Stimulated activated CD4-positive, alpha-beta T cell treated with anti-CD3 and anti-CD28 coated beads, Interleukin-15, amount 100 ng/mL, for 24 hours (primary cell): ENCODE data around the gene RRBP1.

Source experiments
- DNase-seq: peaks from one replicate; pipeline ENCODE4 v3.0.0-alpha.2; 2020

RRBP1 gene, protein sequence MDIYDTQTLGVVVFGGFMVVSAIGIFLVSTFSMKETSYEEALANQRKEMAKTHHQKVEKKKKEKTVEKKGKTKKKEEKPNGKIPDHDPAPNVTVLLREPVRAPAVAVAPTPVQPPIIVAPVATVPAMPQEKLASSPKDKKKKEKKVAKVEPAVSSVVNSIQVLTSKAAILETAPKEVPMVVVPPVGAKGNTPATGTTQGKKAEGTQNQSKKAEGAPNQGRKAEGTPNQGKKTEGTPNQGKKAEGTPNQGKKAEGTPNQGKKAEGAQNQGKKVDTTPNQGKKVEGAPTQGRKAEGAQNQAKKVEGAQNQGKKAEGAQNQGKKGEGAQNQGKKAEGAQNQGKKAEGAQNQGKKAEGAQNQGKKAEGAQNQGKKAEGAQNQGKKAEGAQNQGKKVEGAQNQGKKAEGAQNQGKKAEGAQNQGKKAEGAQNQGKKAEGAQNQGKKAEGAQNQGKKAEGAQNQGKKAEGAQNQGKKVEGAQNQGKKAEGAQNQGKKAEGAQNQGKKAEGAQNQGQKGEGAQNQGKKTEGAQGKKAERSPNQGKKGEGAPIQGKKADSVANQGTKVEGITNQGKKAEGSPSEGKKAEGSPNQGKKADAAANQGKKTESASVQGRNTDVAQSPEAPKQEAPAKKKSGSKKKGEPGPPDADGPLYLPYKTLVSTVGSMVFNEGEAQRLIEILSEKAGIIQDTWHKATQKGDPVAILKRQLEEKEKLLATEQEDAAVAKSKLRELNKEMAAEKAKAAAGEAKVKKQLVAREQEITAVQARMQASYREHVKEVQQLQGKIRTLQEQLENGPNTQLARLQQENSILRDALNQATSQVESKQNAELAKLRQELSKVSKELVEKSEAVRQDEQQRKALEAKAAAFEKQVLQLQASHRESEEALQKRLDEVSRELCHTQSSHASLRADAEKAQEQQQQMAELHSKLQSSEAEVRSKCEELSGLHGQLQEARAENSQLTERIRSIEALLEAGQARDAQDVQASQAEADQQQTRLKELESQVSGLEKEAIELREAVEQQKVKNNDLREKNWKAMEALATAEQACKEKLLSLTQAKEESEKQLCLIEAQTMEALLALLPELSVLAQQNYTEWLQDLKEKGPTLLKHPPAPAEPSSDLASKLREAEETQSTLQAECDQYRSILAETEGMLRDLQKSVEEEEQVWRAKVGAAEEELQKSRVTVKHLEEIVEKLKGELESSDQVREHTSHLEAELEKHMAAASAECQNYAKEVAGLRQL (N-terminal part only)

DNA sequence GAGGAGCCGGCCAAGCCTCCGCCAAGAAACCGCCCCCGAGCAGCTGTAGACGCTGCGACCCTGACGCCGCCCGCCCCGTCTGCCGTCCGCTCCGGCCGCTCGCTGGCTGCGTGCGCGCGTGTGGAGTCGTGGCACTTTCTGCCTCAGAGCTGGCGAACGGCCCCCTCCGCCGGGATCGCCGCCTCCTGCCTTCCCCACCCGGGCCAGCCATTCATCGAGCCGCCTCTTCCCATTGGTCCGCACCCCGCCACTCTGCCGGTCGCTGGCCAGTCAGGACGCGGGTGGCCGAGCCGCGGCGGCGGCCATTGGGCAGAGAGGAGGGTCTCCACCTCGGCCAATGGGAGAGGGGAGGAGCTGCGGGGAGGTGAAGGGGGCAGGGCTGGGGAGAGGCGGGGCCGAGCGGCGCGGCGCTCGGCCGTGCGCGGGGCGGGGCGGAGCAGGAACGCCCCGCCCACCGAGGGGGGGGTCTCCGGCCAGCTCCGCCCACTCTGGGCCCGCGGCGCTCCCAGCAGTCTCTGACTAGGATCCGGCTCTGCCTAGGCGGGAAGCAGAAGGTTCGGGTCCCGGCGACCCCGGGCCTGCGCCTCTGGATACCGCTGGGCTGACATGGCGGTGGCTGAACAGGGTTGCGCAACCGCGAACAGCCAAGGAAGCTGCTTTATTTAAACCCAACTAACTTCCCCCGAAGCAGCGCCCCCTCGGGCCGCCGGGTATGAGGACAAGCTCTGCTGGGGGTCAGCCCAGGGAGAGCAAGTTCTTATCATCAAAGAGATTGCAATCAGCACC, at the start of gene RRBP1:
Gene RRBP1 (minus strand): TSS at position 140 of the 786 bp plus-strand sequence. CDS start 21,735 bp downstream, outside the sequence.
- peak; percentile 97 for DNase-seq

DNA sequence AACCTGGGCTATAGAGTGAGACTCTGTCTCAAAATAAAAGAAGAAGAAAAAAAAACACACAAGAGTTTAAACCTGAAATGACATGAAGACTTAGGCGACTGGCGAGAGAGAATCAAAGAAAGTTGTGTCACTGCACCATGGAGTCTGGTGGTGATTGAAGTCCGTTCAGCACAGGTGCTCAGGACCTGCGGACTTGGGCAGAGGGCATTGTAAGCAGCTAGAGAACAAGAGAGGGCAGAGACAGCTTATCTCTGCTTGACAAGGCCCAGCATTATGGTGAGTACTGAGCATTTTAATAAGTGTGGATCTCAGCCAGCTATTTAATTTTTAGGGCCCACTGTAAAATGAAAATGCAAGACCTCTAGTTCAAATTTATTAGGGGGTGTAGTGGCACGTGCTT, 49.2 kb upstream of the RRBP1 start:
- no peak for DNase-seq

DNA sequence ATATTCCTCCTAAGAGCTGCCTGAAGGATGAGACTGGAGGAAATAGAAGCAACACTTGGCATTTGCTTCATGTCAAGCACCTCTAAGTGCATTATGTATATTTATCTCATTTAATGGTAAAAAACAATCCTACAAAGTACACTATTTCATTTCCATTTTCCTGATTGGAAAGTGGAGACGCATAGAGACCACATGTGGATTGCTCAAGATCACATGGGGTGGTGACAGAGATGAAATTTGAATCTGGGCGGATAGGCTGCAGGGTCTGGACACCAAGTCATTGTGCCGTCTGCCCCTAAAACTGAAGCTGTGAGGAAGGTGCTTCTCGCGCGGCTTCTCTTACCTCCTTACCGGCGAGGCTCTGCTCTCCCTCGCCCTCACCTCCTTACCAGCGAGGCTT, 48.0 kb upstream of the RRBP1 start:
- no peak for DNase-seq

DNA sequence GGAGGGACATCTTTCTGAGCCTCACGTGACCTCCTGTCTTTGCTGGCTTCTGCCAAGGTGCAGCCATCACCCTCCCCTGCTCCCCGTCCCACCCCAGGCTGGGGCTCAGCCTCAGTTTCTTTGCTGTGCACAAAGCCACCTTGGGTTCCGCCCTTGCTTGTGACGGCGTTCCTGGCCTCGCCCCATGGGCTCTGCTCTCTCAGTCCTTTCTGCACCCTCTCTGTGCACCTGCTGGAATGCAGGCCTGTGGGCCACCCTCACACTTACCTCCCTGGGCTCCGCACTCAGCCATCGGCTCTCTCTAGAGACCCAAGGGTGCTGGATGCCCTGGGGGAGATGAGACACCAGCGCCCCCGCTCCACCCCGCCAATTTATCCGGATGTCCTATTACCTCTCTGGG, 46.0 kb upstream of the RRBP1 start:
- DNase-seq, result no peak

DNA sequence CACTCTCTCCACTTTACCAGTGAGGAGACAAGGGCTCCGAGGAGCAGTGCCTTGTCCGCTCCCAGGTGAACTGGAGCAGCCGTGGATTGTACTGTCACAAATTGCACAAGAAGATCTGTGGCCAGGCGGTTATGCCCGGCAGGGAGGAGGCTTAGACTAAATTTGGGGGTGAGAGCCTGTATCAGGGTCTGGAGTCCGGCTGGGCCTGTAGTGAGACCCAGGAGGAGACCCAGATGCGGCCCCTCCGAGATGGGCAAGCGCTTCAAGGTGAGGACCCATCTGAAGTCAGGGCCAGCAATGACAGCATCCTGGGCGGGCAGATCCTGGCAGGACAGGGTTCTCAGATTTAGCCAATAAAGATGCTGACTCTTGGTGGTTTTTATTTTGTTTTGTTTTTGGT, 45.3 kb upstream of the RRBP1 start:
- no peak for DNase-seq

DNA sequence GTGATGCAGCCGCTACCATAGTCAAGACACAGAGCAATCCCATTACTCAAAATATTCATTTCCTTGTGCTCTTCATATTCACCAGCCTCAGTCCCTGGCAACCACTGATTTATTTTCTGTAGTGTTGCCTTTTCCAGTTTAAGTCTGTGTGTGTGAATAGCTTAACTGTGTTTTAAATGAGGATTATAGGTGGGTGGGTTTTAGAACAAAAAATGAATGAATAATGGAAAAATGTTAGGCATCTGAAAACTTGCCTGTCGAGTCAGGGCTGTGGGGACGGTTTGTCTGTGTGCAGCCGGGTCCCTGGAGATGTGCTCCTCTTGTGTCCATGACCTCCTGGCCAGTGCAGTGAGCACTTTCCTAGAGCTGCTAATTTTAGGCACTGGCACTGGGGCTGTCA, 44.9 kb upstream of the RRBP1 start:
- DNase-seq, result no peak

DNA sequence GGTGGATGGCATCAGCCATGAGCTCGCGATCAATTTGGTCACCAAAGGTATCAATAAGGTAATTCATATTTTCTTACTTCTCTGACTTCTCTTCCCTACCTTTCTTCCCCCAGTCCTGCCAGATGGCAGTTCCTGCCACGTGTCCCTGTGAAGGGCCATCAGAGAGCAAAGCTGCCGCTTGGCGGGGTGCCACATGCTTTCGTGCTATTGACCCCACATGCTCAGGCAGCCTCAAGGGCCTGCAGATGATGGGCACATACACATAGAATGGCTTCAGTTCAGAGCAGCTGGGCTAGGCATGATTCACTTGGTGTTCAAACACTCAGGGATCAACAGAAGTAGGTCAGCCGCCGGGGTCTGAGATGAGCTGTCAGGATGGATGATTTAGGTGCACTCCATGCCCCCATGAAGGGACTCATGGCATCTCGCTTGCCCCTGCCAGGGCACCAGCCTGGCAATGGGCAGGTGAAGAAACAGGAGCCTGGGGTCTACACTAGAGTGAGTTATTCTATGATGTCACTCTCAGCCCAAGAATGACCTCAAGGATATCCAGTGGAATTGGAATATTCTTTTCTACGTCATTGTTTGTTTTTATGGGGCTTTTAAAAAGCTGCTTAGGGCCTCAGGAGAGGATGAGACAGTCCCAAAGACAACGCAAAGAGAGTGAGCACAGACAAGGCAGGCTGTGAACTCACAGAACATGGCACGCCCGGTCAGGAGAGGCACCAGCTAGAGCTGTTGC, 43.2 kb upstream of the RRBP1 start:
- no peak for DNase-seq

DNA sequence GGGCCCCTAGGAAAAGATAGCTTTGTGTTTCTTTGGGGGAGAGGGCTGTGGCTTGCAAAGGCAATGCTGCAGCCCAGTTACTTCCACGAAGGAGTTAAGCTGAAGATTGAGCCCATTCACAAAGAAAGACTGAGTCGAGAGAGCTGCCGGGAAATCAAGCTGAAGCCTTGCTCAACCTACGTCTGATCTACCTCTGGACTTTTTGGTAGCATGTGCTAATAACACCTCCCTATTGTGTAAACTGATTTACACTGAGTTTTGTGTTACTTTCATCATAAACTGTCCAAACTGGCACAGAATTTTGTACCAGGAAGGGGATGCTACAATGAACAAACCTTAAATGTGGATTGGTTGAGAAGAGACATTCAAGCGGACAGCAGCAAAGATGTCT, 41.3 kb upstream of the RRBP1 start:
- DNase-seq, result no peak

DNA sequence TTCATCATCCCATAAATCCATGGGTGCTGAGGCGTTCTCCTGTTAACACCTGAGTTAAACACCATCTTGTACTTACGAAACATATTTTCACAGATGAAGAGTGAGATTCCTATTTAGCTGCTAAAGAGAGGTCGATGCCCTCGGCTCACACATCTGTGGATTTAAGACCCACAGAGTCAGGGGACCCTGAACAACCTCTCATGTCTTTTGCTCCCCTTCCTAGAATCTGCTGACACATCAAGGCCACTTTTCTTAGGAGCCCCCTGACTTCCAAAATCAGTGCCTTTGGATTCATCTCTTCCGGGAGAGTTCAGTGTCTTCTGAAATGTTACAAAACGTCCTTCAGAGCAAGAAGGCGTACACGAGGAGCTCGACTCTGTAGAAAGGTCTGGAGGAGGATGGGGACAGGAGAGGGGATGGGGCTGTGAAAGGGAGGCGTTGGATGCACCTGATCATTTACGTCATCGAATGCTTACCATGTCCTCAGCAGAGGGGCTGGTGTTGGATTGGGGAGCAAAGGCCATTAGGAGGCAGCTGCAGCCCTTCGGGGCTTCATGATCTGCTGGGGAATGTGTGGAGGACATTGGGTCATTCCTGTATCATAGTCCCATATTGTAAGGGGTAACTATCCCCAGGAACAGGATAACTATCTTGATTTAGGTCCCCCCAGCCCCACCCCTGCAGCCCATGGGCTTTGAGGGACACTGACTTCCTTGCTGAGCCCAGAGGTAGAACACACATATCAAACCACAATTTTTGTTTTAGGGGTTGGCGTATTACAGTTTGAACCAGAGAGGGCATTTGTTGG, 40.7 kb upstream of the RRBP1 start:
- DNase-seq, result no peak

DNA sequence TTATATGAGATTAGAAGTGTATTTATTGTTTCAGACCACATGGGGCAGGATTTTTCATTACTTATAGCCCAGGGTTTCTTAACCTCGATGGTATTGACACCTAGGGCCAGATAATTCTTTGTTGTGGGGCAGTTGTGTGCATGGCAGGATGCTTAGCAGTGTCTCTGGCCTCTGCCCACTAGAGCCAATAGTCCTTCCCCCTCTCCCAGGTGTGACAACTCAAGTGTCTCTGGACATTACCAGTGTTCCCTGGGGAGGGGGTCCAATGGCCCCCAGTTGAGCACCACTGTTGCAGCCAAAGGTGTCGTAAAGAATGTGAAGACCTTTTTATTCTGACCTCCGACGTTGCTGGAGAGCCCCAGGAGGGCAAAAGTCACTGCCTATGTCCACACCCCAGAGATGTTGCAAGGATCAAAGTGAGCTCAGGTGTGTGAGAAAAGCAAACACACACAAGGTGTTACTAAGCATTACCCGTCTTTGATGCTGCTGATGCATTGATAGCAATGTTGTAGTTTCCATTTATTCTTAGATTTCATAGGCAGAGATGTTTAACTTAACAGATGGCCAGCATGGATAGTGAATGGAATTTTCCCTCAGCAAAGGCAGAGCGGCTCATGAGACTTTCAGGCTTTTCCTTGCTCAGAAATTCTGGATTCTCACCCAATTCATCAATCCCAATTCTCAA, 39.9 kb upstream of the RRBP1 start:
- no peak for DNase-seq

DNA sequence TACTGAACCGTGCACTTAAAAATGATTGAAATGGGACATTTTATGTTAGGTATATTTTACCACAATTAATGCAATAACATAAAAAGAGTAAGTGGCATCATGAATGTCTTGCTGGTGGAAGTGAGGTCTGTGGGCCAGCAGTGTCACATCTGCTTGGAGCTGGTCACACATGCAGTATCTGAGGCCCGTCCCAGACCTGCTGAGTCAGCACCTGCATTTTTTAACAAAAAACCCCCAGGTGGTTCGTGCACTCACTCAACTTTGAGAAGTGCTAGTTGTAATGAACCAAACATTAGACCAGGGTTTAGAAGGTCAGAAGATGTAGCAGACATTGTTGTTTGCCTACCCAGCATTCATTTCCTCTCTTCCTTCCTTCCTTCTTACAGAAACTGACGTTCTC, 38.7 kb upstream of the RRBP1 start:
- no peak for DNase-seq

DNA sequence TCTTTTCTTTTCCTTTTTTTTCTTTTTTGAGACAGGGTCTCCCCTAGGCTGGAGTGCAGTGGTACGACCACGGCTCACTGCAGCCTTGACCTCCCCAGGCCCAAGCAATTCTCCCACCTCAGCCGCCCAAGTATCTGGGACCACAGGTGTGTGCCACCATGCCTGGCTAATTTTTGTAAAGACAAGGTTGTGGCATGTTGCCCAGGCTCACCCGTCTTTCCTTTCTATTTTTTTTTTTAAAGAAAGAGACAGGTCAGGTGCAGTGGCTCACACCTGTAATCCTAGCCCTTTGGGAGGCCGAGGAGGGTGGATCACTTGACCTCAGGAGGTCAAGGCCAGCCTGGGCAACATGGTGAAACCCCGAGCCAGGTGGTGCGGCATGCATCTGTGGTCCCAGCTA, 34.3 kb upstream of the RRBP1 start:
- DNase-seq, result no peak

DNA sequence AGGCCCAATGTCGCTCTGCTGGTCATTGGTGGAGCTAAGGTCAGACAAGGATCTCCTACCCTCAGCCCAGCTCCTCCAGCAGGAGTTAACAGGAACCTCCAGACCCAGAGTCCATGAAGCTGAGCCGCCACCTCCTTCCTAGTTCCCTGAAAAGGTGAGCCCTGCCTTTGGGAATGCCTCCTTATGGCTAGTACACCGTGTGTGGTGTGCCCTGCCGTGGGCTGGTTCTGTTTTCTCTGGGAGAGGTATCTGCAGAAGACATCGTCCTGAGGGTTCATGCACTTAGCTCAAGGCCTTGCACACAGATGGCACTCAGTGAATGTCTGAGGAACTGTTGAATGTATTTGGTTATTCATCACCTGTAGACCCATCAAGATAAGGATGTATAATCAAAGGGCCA, 33.0 kb upstream of the RRBP1 start:
- DNase-seq, result no peak

DNA sequence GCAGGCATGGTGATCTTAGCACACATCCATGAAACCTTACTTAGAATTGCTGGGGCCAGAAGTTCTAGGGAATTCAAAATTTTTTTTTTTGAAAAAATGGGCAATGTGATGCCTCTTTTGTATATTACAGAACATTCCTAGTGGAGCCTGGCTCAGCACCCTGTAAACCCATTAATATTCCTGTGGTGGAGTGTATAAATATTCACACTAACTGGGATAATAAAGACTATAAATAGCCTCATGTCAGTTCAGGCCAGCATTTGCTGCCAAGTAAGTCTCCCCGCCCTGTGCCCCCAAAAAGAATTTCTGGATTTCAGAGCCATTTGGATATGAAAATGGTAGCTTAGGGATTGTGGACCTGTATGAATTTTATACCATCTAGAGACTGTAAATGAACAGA, 32.6 kb upstream of the RRBP1 start:
- no peak for DNase-seq

DNA sequence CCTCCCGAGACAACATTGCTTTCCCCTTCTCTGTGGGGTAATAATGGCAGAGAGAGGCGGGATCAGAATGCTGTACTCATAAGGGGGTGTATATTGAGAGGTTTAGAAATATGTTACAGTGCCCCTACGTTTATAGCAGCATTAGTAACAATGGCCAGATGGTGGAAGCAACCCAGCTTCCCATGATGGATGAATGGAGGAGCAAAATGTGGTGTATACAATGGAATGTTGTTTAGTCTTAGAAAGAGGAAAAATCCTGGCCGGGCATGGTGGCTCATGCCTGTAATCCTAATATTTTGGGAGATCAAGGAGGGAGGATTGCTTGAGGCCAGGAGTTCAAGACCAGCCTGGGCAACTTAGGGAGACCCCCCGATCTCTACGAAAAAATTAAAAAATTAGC, 30.7 kb upstream of the RRBP1 start:
- no peak for DNase-seq

DNA sequence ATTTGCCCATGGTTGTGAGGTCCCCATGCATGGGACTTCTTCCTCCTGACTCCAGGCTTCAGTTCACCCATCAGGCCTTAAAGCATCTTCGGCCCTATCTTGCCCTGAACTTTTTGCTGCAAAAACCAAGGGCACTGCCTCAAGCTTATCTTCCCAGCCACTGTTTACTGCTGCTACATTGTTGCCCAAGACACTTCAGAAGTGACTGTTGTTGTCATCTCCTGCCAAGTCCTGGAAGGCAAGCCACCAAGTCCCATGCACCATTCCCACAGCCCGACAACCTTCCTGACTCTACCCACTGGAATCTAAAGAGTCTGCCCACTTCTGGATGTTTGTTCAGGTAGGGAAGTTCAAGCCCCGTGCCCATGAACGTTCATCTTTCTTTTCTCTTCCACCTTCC, 30.2 kb upstream of the RRBP1 start:
- no peak for DNase-seq

DNA sequence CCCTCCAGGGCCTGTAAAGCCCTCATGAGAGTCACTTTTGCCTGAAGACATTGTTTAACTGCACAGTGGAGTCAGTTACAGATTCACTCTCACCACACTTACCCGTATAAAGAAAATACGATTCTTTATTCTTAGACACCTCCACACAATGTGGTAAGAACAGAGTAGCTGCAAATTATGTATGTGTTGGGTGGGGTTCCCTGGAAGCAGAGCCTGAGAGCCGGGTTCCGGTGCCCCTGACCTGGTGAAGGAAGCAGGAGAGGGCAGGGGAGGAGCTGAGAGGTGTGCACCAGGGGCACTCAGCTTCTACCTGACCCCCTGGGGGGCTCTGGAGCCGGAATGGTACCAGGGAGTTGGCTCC, 29.2 kb upstream of the RRBP1 start:
- no peak for DNase-seq

DNA sequence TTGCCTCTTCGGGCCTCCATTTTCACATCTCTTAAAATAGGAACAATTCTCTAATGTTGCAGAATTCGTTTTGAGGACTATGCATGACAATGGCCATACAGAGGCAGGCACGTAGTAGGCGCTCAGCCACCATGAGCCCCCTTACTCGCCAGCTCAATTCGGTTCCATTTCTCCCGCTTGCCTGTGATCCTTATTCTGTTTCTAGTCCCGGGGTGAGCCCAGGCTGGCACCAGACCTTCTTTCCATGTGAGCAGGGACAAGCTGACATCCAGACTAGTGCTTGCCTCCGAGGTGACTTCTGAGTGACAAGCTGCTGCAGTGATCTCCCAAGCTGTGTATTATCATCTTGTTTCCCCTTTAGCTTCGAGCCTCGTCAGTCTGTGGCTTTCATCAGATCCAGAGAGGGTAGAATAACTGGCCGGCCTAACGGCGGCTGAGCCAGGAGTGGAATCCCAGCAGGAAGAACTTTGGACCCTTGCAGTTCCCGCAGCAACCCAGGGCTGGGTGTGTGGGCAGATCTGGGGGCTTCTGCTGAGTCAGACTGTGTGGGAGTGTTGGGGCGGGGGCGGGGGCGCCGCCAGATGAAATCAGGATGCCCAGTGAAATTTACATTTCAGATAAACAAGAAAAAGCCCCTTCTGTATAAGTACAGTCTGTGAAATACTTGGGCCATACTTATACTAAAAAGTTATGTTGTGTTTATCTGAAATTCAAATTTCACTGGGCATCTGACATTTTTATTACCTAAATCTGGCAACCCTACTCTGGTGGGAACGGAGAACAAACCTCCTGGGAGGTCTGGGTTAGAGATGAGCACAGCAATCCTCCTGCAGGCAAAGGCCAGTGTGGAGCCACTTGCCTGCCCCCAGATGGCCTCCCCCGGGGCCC, 28.6 kb upstream of the RRBP1 start:
- no peak for DNase-seq
